ENCODE measurements around the gene SLC36A4.

SLC36A4 gene

DNA sequence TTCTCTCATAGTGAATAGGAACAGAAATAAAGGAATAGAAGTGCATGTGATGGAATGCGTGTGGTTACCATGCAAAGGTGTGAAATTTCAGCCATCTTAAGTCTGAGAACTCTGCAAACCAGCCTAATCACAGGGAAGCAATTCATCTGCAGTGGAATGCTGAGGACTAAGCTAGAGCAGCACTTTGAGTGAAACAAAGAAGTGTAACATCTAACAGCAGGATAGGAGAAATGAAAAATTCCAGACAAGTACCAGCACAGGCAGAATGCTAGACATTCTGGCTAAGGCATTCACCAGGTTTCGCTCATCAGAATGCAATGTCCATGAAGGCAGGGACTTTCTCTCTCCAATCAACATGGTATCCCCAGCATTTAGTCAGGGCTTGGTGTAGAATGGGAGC lies 41.2 kb upstream of the SLC36A4 start:
- Histone ChIP-seq H3K4me3 (ENCODE audit: insufficient read depth, low read length, poor library complexity, severe bottlenecking) (no peak overlapping the region), H2AFZ (ENCODE audit: low read depth, low read length, severe bottlenecking) (no peak overlapping the region), H4K20me1 (ENCODE audit: low read depth, low read length) (no peaks in the 10 kb centered on the region), H3K9me3 (ENCODE audit: insufficient read depth, low read length) (no peaks in the 10 kb centered on the region), H3K27me3 (ENCODE audit: low read length) (no peaks in the 10 kb centered on the region), H3K27ac (ENCODE audit: low read depth, low read length) (no peak overlapping the region), H3K36me3 (ENCODE audit: low read length) (no peaks in the 10 kb centered on the region), H3K9me2 (replicated peaks; ENCODE audit: insufficient read depth, low read length) (no peaks in the 10 kb centered on the region), H3F3A (ENCODE audit: insufficient read depth) (no peaks in the 10 kb centered on the region), H3K4me2 (ENCODE audit: low read depth, low read length, poor library complexity, severe bottlenecking) (no peak overlapping the region), H3K79me2 (ENCODE audit: insufficient read depth, low read length) (no peaks in the 10 kb centered on the region), H3K9ac (ENCODE audit: low read length) (no peak overlapping the region)
- TF ChIP-seq, protein P1, sequence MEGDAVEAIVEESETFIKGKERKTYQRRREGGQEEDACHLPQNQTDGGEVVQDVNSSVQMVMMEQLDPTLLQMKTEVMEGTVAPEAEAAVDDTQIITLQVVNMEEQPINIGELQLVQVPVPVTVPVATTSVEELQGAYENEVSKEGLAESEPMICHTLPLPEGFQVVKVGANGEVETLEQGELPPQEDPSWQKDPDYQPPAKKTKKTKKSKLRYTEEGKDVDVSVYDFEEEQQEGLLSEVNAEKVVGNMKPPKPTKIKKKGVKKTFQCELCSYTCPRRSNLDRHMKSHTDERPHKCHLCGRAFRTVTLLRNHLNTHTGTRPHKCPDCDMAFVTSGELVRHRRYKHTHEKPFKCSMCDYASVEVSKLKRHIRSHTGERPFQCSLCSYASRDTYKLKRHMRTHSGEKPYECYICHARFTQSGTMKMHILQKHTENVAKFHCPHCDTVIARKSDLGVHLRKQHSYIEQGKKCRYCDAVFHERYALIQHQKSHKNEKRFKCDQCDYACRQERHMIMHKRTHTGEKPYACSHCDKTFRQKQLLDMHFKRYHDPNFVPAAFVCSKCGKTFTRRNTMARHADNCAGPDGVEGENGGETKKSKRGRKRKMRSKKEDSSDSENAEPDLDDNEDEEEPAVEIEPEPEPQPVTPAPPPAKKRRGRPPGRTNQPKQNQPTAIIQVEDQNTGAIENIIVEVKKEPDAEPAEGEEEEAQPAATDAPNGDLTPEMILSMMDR (IDR thresholded peaks at IDR 0.05; ENCODE audit: insufficient read depth, low read length, poor library complexity, severe bottlenecking) = no peak
- no peak for TF ChIP-seq EZH2phosphoT487 (conservative IDR thresholded peaks at IDR 0.05; ENCODE audit: low read length)

DNA sequence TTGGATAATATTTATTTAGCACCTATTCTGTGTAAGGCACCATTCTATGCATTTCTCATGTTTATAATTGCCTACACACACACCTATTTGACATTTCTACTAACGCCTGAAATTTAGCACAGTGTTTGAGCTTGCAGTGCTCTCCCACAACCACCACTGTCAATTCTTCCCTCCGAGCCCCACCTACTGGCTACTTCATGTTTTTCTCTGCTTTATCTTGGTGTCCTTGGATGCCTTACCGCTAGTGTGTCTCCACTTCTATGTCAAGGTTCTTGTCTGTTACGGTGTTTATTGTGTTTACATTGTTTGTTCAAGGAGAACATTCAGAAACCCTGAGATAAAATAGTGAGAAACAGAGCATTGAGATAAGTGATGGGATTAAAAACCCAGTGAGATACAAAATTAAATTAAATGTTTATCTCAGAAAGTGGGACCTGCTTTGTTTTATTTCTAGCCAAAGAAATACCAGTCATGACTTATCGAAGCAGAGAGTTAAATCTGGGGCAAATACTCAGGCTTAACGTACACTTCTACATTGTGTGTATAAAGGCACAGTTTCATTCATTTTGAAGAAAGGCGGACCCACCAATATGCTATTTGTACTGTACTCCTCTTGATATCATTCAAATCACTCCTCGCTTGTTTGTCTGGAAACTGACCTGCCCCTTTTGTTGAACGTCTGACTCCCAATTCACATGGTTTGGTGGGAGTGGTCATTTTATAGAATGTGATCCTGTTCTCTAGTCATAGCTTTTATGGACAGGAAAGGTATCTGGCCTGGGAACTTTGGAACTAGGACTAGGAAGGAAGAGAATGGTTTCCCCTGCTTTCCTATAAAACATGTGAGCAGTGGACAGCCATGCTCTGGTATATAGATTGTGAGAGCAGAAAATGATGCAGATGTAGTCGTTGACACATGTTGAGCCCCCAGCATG lies 39.2 kb upstream of the SLC36A4 start:
- H3K9me3 ChIP-seq (ENCODE audit: insufficient read depth, low read length) = no peaks in the 10 kb centered on the region
- no peak overlapping the region for H3K4me2 ChIP-seq (ENCODE audit: low read depth, low read length, poor library complexity, severe bottlenecking)
- H3K27ac ChIP-seq (ENCODE audit: low read depth, low read length) = no peak overlapping the region
- H3K4me3 ChIP-seq (ENCODE audit: insufficient read depth, low read length, poor library complexity, severe bottlenecking) = no peak overlapping the region
- no peaks in the 10 kb centered on the region for H3K79me2 ChIP-seq (ENCODE audit: insufficient read depth, low read length)
- no peaks in the 10 kb centered on the region for H3F3A ChIP-seq (ENCODE audit: insufficient read depth)
- no peak overlapping the region for H3K9ac ChIP-seq (ENCODE audit: low read length)
- H3K9me2 ChIP-seq (replicated peaks; ENCODE audit: insufficient read depth, low read length) = no peaks in the 10 kb centered on the region
- H4K20me1 ChIP-seq (ENCODE audit: low read depth, low read length) = no peaks in the 10 kb centered on the region
- no peak for TF ChIP-seq EZH2phosphoT487 (conservative IDR thresholded peaks at IDR 0.05; ENCODE audit: low read length)
- TF ChIP-seq, protein P1 (IDR thresholded peaks at IDR 0.05; ENCODE audit: insufficient read depth, low read length, poor library complexity, severe bottlenecking) = no peak
- no peaks in the 10 kb centered on the region for H3K36me3 ChIP-seq (ENCODE audit: low read length)
- H3K27me3 ChIP-seq (ENCODE audit: low read length) = no peaks in the 10 kb centered on the region
- H2AFZ ChIP-seq (ENCODE audit: low read depth, low read length, severe bottlenecking) = no peak overlapping the region

DNA sequence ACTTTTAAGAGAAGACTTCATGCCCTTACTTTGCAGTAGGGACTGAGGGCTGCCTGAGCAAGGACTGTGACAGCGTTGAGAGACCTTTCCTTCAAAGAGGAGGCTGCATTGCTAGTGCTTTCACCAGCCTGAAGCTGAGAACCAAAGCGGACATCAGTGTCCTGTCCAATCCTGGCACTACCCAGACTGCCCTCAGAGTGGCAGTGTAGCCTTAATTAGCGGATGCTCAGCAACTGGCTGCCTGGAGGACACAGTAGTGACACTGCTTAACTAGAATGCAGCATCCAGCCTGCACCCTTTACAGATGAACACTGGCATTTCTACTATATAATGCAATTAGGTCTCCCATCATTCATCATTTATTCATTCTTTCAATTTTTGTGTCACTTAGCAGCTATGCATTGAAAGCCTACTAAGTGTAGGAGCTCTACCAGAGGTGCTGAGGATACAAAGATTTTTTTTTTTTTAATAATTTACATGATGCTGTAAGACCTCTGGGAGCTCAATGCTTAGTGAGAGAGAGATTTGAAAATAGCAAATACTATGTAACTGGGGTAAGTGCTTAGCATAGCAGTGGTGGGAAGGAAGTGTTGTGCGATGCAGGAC lies 36.9 kb upstream of the SLC36A4 start:
- Histone ChIP-seq H3K9me2 (replicated peaks; ENCODE audit: insufficient read depth, low read length) (no peaks in the 10 kb centered on the region), H3K4me2 (ENCODE audit: low read depth, low read length, poor library complexity, severe bottlenecking) (no peak overlapping the region), H2AFZ (ENCODE audit: low read depth, low read length, severe bottlenecking) (no peak overlapping the region), H3K36me3 (ENCODE audit: low read length) (no peaks in the 10 kb centered on the region), H3K79me2 (ENCODE audit: insufficient read depth, low read length) (no peaks in the 10 kb centered on the region), H4K20me1 (ENCODE audit: low read depth, low read length) (no peaks in the 10 kb centered on the region), H3K4me3 (ENCODE audit: insufficient read depth, low read length, poor library complexity, severe bottlenecking) (no peak overlapping the region), H3K9me3 (ENCODE audit: insufficient read depth, low read length) (no peaks in the 10 kb centered on the region), H3K27ac (ENCODE audit: low read depth, low read length) (no peak overlapping the region), H3K9ac (ENCODE audit: low read length) (no peak overlapping the region), H3K27me3 (ENCODE audit: low read length) (no peaks in the 10 kb centered on the region), H3F3A (ENCODE audit: insufficient read depth) (no peaks in the 10 kb centered on the region)
- TF ChIP-seq, protein P1 (IDR thresholded peaks at IDR 0.05; ENCODE audit: insufficient read depth, low read length, poor library complexity, severe bottlenecking) = peak; percentile 52
- TF ChIP-seq EZH2phosphoT487 (conservative IDR thresholded peaks at IDR 0.05; ENCODE audit: low read length) = no peak

Data from SU-DHL-6 (cell line).